HepG2 (cell line): ENCODE results near the gene SLC27A1. TPM values are rescaled to one million over a fixed set of nuclear protein-coding genes. Genes with fewer than 3 reads are reported as not detected.

Experiments
- ATAC-seq: fragments of 200-7000 bp; cut with Tn5 transposase; 3 replicates; pipeline ENCODE4 v1.9.1; 2020; ENCODE audit warnings: mild to moderate bottlenecking, moderate library complexity
- BruUV-seq: library from RNA; stranded (reverse); fragments of 400-500 nt; replicated peaks from 2 replicates; lab custom pipeline; 2021; lab: Mats Ljungman, UMichigan
- CTCF ChIA-PET: fragments of 300-600 bp; formaldehyde crosslinking; extraction: SDS; loops from one replicate; lab custom pipeline; 2021; ENCODE audit warnings: low total read pairs, inconsistent platforms, low intra/inter-chr PET ratio; lab: Yijun Ruan, JAX
- POLR2A ChIA-PET: fragments of 350-600 bp; sonication (Branson Sonifier 250); formaldehyde crosslinking; loops from one replicate; lab custom pipeline; 2020; ENCODE audit warnings: antibody characterized with exemption, inconsistent platforms; lab: Yijun Ruan, JAX
- DNase-seq: peaks from one replicate; pipeline ENCODE4 v3.0.0-alpha.2; 2015; ENCODE audit warnings: low spot score
- FAIRE-seq: peaks from 3 replicates; lab custom pipeline; 2011; peaks lifted over from hg19 to GRCh38; lab: Jason Lieb, UNC
- H2AFZ ChIP-seq: one replicate; pipeline ENCODE4 v1.6.1; 2011; ENCODE audit warnings: low read length, inconsistent platforms
- H3K27ac ChIP-seq: fragments of 300-600 bp; 3 replicates; pipeline ENCODE4 v1.8.0; 2011; ENCODE audit warnings: mixed run types, mild to moderate bottlenecking, mixed read lengths, low read length, inconsistent platforms; ENCODE audit not compliant: insufficient read depth; ENCODE audit errors: extremely low read length
- H3K27me3 ChIP-seq, 2 experiments: fragments of 200-600 bp in 1 of 2; 2 replicates in 1 of 2; 3 replicates in 1 of 2; pipeline versions ENCODE4 v1.6.0 to v1.8.0; 2011; ENCODE audit warnings: low read length in 2 of 2, mild to moderate bottlenecking in 2 of 2, moderate library complexity in 2 of 2, inconsistent platforms in 1 of 2; ENCODE audit not compliant: insufficient read depth in 2 of 2, control insufficient read depth in 1 of 2
- H3K36me3 ChIP-seq, 2 experiments: fragments of 200-600 bp in 1 of 2; replicated peaks in 1 of 2; 2 replicates in 1 of 2; 3 replicates in 1 of 2; pipeline versions ENCODE4 v1.5.1 to v1.8.0; 2011; ENCODE audit warnings: low read length in 2 of 2, inconsistent platforms in 1 of 2; ENCODE audit not compliant: insufficient read depth in 2 of 2, control insufficient read depth in 1 of 2
- H3K4me1 ChIP-seq: 2 replicates; pipeline ENCODE4 v1.5.1; 2012; ENCODE audit warnings: low read length, inconsistent platforms; ENCODE audit not compliant: insufficient read depth
- H3K4me2 ChIP-seq: 2 replicates; pipeline ENCODE4 v1.6.0; 2011; ENCODE audit warnings: low read depth, low read length, inconsistent platforms
- H3K4me3 ChIP-seq, 3 experiments: fragments of 200-600 bp in 1 of 3; sonication (generic), shearing (Covaris generic) in 1 of 3; replicated peaks in 1 of 3; 2 replicates each; pipeline ENCODE4 v1.5.1; 2011 to 2016; ENCODE audit warnings: low read length in 3 of 3, inconsistent platforms in 2 of 3, low read depth in 2 of 3, mild to moderate bottlenecking in 2 of 3, control low read depth in 1 of 3, mixed read lengths in 1 of 3; ENCODE audit not compliant: insufficient read depth in 1 of 3
- H3K79me2 ChIP-seq: one replicate; pipeline ENCODE4 v1.6.1; 2011; ENCODE audit warnings: low read length, inconsistent platforms; ENCODE audit not compliant: insufficient read depth
- H3K9ac ChIP-seq: 2 replicates; pipeline ENCODE4 v1.6.0; 2011; ENCODE audit warnings: mild to moderate bottlenecking, low read depth, low read length, inconsistent platforms; ENCODE audit not compliant: insufficient read depth
- H3K9me3 ChIP-seq: 2 replicates; pipeline ENCODE4 v1.5.1; 2012; ENCODE audit warnings: mild to moderate bottlenecking, low read length
- H4K20me1 ChIP-seq: 2 replicates; pipeline ENCODE4 v1.6.0; 2011; ENCODE audit warnings: inconsistent platforms, mild to moderate bottlenecking, low read length, moderate library complexity; ENCODE audit not compliant: insufficient read depth
- FOXM1 ChIP-seq: sonication (generic); formaldehyde crosslinking; IDR thresholded peaks from 2 replicates; pipeline ENCODE4 v1.5.0; 2020; ENCODE audit warnings: missing genetic modification reagents
- HCFC1 ChIP-seq: fragments of 150-350 bp; IDR thresholded peaks from 2 replicates; pipeline ENCODE4 v1.6.1; 2014; ENCODE audit warnings: low read depth, low read length
- HDAC2 ChIP-seq: sonication (generic); formaldehyde crosslinking; IDR thresholded peaks from 2 replicates; pipeline ENCODE4 v1.4.0; 2020; ENCODE audit warnings: missing genetic modification reagents
- HES4 ChIP-seq: sonication (generic); formaldehyde crosslinking; IDR thresholded peaks from 2 replicates; pipeline ENCODE4 v1.9.0; 2021; ENCODE audit warnings: mild to moderate bottlenecking, missing genetic modification reagents, borderline replicate concordance
- HMG20B ChIP-seq: conservative IDR thresholded peaks from 2 replicates; pipeline ENCODE4 v1.6.1; 2016; ENCODE audit warnings: missing genetic modification reagents, missing compliant biosample characterization
- MAFK ChIP-seq, 2 experiments: IDR thresholded peaks in 1 of 2; conservative IDR thresholded peaks in 1 of 2; 2 replicates each; pipeline ENCODE4 v1.6.1; 2011; ENCODE audit warnings: improper control_type of control experiment in 2 of 2, low read length in 2 of 2
- PRMT3 ChIP-seq: sonication (generic); formaldehyde crosslinking; IDR thresholded peaks from 2 replicates; pipeline ENCODE4 v1.8.1; 2022; ENCODE audit warnings: low read depth, mild to moderate bottlenecking, moderate library complexity, missing genetic modification reagents, borderline replicate concordance
- RAD21 ChIP-seq: fragments of 450-650 bp; formaldehyde crosslinking; IDR thresholded peaks from 2 replicates; pipeline ENCODE4 v1.5.0; 2020; ENCODE audit warnings: mild to moderate bottlenecking
- TCF7 ChIP-seq: sonication (generic); IDR thresholded peaks from 2 replicates; pipeline ENCODE4 v1.6.1; 2016; ENCODE audit warnings: antibody characterized with exemption, low read depth
- TOE1 ChIP-seq: sonication (generic); formaldehyde crosslinking; IDR thresholded peaks from 2 replicates; pipeline ENCODE4 v1.4.0; 2020; ENCODE audit warnings: mild to moderate bottlenecking, missing genetic modification reagents
- XBP1 ChIP-seq: sonication (generic); formaldehyde crosslinking; IDR thresholded peaks from 2 replicates; pipeline ENCODE4 v1.5.0; 2020; ENCODE audit warnings: missing genetic modification reagents
- ZFP62 ChIP-seq: sonication (generic); formaldehyde crosslinking; IDR thresholded peaks from 2 replicates; pipeline ENCODE4 v1.4.0; 2020; ENCODE audit warnings: missing genetic modification reagents
- WGBS: methylation state at CpG from one replicate; pipeline ENCODE4 v1.1.6; 2017; ENCODE audit warnings: low lambda C conversion rate; 5-methylcytosine and 5-hydroxymethylcytosine counted together
- in situ Hi-C: cut with HindIII; loops from 2 replicates; pipeline ENCODE4 v1.10.0; 2017; ENCODE audit warnings: low pct_unique_long_range_greater_than_20kb; ENCODE audit not compliant: extremely low pct_ligation_motif_present
- intact Hi-C: fragments of 100-400 bp; cut with micrococcal nuclease; formaldehyde crosslinking; loops from one replicate; pipeline ENCODE4 v1.10.0; 2022; ENCODE audit not compliant: unreplicated experiment
- polyA plus RNA-seq, 8 experiments: library from polyadenylated mRNA; depleted of rRNA in 3 of 8; stranded (reverse) in 7 of 8; unstranded in 1 of 8; fragments of >200 nt; fragmentation: Illumina TruSeq in 4 of 8; extraction: Trizol in 4 of 8; gene quantifications; 2 replicates each; pipeline versions ENCODE4 v1.2.1 to v1.2.3, GENCODE V29; 2011 to 2016; ENCODE audit warnings: low read depth in 4 of 8, missing spikeins in 1 of 8, mixed read lengths in 1 of 8; ENCODE audit not compliant: insufficient read depth in 1 of 8
- total RNA-seq, 5 experiments: library from RNA; depleted of rRNA; stranded (reverse); fragments of >200 nt; fragmentation: Illumina TruSeq; extraction: Trizol; gene quantifications; 2 replicates each; pipeline ENCODE4 v1.2.3, GENCODE V29; 2016; ENCODE audit warnings: low read depth in 1 of 5
- TF ChIP-seq, protein P1 (sequence below): sonication (generic); formaldehyde crosslinking; IDR thresholded peaks from 2 replicates; pipeline ENCODE4 v1.5.0; 2020; ENCODE audit warnings: mild to moderate bottlenecking, missing genetic modification reagents, moderate library complexity
- TF ChIP-seq, protein P2 (sequence below): sonication (generic); formaldehyde crosslinking; IDR thresholded peaks from 2 replicates; pipeline ENCODE4 v1.8.0; 2023; ENCODE audit warnings: mild to moderate bottlenecking, missing genetic modification reagents
- TF ChIP-seq, protein P3 (sequence below): IDR thresholded peaks from 2 replicates; pipeline ENCODE4 v1.6.1; 2016; ENCODE audit warnings: low read depth, borderline replicate concordance
- TF ChIP-seq, protein P4 (sequence below): sonication (generic); formaldehyde crosslinking; IDR thresholded peaks from 2 replicates; pipeline ENCODE4 v1.8.0; 2022; ENCODE audit warnings: mild to moderate bottlenecking, missing genetic modification reagents, moderate library complexity
- TF ChIP-seq, protein P5 (sequence below): sonication (generic); formaldehyde crosslinking; IDR thresholded peaks from 2 replicates; pipeline ENCODE4 v1.4.0; 2020; ENCODE audit warnings: mild to moderate bottlenecking, missing genetic modification reagents

Gene SLC27A1
- total and polyA plus RNA-seq, 2 of the 13 experiments (the other 11 are each of a cell fraction or from before 2014, with no cell fraction given) = 4.1 to 8.8 TPM

DNA sequence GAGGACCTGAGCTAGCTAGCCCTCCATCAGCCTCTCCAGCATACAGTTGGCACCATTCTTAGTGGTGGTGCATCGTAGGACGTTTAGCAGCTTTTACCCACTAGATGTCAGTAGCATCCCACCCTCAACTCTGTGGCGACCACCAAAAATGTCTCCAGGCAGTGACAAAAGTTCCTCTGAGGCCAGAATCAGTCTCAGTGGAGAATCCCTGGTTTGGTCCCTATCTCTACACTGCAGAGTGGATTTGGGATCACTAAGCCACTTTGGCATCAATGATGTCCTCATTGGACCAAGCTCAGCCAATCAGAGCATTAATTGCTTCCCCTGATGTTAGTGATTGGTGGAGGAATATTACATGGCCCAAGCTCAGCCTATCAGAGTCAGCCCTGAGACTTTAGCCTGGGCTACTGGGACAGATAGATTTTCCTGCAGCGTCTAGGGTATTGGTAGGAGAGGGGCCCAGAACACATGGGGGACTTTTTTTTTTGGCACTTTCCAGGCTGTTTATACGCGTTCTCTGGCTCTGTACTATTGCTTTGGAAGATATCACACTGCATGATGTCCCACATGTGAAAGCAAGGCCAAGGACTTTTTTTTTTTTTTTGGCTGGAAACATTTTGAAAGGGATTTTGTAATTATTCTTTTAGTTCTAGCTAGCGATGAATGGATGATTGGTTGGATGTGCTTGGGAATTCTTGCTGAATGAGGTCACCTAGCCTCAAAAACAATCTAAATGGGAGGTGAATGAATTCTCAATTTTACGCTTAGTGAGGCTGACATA is 28.9 kb upstream of the SLC27A1 start (continued):
- TF ChIP-seq, protein P1, sequence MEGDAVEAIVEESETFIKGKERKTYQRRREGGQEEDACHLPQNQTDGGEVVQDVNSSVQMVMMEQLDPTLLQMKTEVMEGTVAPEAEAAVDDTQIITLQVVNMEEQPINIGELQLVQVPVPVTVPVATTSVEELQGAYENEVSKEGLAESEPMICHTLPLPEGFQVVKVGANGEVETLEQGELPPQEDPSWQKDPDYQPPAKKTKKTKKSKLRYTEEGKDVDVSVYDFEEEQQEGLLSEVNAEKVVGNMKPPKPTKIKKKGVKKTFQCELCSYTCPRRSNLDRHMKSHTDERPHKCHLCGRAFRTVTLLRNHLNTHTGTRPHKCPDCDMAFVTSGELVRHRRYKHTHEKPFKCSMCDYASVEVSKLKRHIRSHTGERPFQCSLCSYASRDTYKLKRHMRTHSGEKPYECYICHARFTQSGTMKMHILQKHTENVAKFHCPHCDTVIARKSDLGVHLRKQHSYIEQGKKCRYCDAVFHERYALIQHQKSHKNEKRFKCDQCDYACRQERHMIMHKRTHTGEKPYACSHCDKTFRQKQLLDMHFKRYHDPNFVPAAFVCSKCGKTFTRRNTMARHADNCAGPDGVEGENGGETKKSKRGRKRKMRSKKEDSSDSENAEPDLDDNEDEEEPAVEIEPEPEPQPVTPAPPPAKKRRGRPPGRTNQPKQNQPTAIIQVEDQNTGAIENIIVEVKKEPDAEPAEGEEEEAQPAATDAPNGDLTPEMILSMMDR (CRISPR knock-in tag) = peak; percentile 68
- TF ChIP-seq TCF7 = no peak

DNA sequence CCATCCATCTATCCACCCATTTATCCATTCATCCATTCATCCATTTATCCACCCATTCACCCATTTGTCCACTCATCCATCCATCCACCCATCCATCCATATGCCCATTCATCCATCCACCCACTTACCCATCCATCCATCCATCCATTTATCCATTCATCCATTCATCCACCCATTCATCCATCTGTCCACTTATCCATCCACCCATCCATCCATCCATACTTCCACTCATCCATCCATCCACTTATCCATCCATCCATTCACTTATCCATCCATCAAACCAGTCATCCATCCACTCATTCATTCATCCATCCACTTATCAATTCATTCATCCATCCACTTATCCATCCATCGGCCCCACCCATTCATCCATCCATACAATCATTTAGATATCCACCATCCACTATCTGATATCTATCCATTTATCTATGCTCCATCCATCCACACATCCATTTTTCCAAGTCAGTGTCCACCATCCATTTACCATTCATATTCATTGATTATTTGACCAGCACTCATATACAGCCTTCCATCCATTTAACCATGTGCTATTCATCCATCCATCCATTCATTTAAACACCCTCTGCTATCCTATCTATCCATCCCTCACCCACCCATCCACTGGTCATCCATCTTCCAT is 24.7 kb upstream of the SLC27A1 start:
- in situ Hi-C loops = no loop called here
- no peak for FAIRE-seq

More for the DNA sequence above, 24.7 kb upstream of the SLC27A1 start:
- Histone ChIP-seq H3K9me3 (no peaks in the 10 kb centered on the region), H2AFZ (no peak overlapping the region), H3K27ac (no peak overlapping the region), H3K4me2 (no peak overlapping the region), H3K9ac (no peak overlapping the region), H3K4me3 (no peak overlapping the region), H3K79me2 (no peaks in the 10 kb centered on the region), H3K4me1 (0 out of 2 replicates have a peak, but pooled peaks cover 7% of the 10 kb centered on the region), H3K27me3 (no peaks in the 10 kb centered on the region; a peak in 1 of 5 replicates), H3K36me3 (no peaks in the 10 kb centered on the region), H4K20me1 (no peaks in the 10 kb centered on the region)
- ChIA-PET CTCF (no interaction called here), POLR2A (interaction anchor here (0.9 kb wide), 1 partner anchor 25 kb away, joined by 3 read pairs; the partner anchor contains the start of gene MVB12A)
- TF ChIP-seq HDAC2 (CRISPR knock-in tag) (no peak), TOE1 (CRISPR knock-in tag) (no peak), FOXM1 (no peak), XBP1 (CRISPR knock-in tag) (no peak), HES4 (CRISPR knock-in tag) (no peak), ZFP62 (CRISPR knock-in tag) (no peak), RAD21 (CRISPR knock-in tag) (no peak), HCFC1 (no peak), PRMT3 (CRISPR knock-in tag) (no peak), MAFK (conservative IDR thresholded peaks at IDR 0.05 in 1 of 2, IDR thresholded peaks at IDR 0.05 in 1 of 2; ENCODE audit: low read length in 2 of 2) (no peak), HMG20B (CRISPR knock-in tag) (no peak)
- TF ChIP-seq, protein P2, sequence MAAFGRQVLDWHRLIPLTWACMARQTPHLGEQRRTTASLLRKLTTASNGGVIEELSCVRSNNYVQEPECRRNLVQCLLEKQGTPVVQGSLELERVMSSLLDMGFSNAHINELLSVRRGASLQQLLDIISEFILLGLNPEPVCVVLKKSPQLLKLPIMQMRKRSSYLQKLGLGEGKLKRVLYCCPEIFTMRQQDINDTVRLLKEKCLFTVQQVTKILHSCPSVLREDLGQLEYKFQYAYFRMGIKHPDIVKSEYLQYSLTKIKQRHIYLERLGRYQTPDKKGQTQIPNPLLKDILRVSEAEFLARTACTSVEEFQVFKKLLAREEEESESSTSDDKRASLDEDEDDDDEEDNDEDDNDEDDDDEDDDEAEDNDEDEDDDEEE (CRISPR knock-in tag) = no peak
- TF ChIP-seq, protein P3, sequence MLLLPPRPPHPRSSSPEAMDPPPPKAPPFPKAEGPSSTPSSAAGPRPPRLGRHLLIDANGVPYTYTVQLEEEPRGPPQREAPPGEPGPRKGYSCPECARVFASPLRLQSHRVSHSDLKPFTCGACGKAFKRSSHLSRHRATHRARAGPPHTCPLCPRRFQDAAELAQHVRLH (CRISPR knock-in tag) = no peak
- TF ChIP-seq, protein P4, sequence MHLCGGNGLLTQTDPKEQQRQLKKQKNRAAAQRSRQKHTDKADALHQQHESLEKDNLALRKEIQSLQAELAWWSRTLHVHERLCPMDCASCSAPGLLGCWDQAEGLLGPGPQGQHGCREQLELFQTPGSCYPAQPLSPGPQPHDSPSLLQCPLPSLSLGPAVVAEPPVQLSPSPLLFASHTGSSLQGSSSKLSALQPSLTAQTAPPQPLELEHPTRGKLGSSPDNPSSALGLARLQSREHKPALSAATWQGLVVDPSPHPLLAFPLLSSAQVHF (CRISPR knock-in tag) = no peak
- TF ChIP-seq, protein P5, sequence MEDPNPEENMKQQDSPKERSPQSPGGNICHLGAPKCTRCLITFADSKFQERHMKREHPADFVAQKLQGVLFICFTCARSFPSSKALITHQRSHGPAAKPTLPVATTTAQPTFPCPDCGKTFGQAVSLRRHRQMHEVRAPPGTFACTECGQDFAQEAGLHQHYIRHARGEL = no peak
- DNase-seq (no peak), ATAC-seq (no peak)
- 12% methylated on average over 1 of the region's 1 CpG for WGBS
- intact Hi-C loops = no loop called here
- BruUV-seq = no TSS peak
